ENCODE results near the gene GJB2. TPM values are rescaled to one million over a fixed set of nuclear protein-coding genes. Genes with fewer than 3 reads are reported as not detected.
"Not testable (repeated sequence)": the region's sequence is repeated elsewhere in the genome, so short reads cannot be mapped to it uniquely, and the experiment has no call there.

The GJB2 gene
- total RNA-seq, 1 experiment from 2014 or later: 53.0 TPM

DNA sequence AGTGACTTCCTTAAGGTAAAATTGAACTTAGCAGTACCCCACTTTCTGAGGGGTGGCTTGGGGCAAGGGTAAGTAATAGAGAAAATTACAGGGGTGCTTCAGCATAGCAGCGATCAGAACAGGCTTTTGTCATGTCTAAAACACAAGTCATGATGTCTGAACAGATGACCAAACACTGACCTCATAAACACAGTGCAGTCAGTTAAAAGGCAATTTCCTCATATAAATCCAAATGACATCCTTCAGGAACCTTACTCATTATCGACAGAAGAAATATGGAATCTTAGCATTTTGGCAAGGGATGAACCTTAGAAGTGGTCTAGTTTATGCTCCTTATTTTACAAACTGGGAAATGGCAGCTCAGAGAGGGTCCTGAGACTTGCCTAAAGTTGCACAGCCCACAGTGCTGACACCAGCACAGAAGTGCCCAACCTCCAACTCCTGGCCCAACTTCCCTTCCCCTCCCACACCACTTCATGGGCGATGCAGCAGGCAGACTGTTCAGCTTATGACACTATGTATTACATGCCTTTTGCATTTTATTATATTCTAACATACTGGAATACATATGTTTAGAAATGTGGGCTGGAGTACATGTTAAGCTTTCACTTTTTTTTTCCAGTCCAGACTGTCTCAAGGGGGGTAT lies 35.5 kb downstream of the GJB2 start:
- Histone ChIP-seq H3K4me1 (ENCODE audit: insufficient read depth, low read length) (peaks cover 10% of the 10 kb centered on the region; the same call in 1 of the 2 replicates), H3K9me3 (ENCODE audit: low read length) (no peaks in the 10 kb centered on the region), H3F3A (ENCODE audit: low read length, unreplicated experiment) (no peaks in the 10 kb centered on the region), H2AFZ (ENCODE audit: low read length) (no peak overlapping the region), H3K4me2 (ENCODE audit: low read length) (no peak overlapping the region), H3K9ac (ENCODE audit: low read length) (no peak overlapping the region), H4K20me1 (ENCODE audit: low read length) (no peaks in the 10 kb centered on the region), H3K36me3 (ENCODE audit: low read depth, low read length) (no peaks in the 10 kb centered on the region), H3K9me2 (replicated peaks; ENCODE audit: low read length) (no peaks in the 10 kb centered on the region), H3K27me3 (ENCODE audit: low read length) (peaks cover 7% of the 10 kb centered on the region; the same call in 1 of the 2 replicates), H3K4me3 (ENCODE audit: low read length) (no peak overlapping the region), H3K27ac (ENCODE audit: low read length) (no peak overlapping the region), H3K79me2 (ENCODE audit: low read length) (no peaks in the 10 kb centered on the region)
- POLR2A ChIA-PET (ENCODE audit: unreplicated experiment): no interaction called here
- intact Hi-C loops (cut with micrococcal nuclease): no loop called here
- no TSS peak for BruUV-seq (replicated peaks)
- ATAC-seq (no peak), DNase-seq (no peak)
- CTCF ChIA-PET: no interaction called here
- no peak for TF ChIP-seq EZH2 (IDR thresholded peaks at IDR 0.05; ENCODE audit: low read length, unreplicated experiment)
- TF ChIP-seq EZH2phosphoT487 (IDR thresholded peaks at IDR 0.05; ENCODE audit: borderline replicate concordance, low read length): no peak
- no peak for TF ChIP-seq CTCF (conservative IDR thresholded peaks at IDR 0.05; ENCODE audit: low read depth, low read length)

GRCh38 chr13:20156702-20157101 lies 36.0 kb downstream of the GJB2 start:
- DNase-seq: no peak
- Histone ChIP-seq H3K4me3 (ENCODE audit: low read length) (no peak overlapping the region), H3K27ac (ENCODE audit: low read length) (no peak overlapping the region), H3K36me3 (ENCODE audit: low read depth, low read length) (no peaks in the 10 kb centered on the region), H3K27me3 (ENCODE audit: low read length) (peaks cover 7% of the 10 kb centered on the region; the same call in 1 of the 2 replicates), H3K4me1 (ENCODE audit: insufficient read depth, low read length) (peaks cover 10% of the 10 kb centered on the region; the same call in 1 of the 2 replicates), H4K20me1 (ENCODE audit: low read length) (no peaks in the 10 kb centered on the region), H3K79me2 (ENCODE audit: low read length) (no peaks in the 10 kb centered on the region), H3K9me3 (ENCODE audit: low read length) (no peaks in the 10 kb centered on the region), H3K4me2 (ENCODE audit: low read length) (no peak overlapping the region), H3F3A (ENCODE audit: low read length, unreplicated experiment) (no peaks in the 10 kb centered on the region), H3K9me2 (replicated peaks; ENCODE audit: low read length) (no peaks in the 10 kb centered on the region), H2AFZ (ENCODE audit: low read length) (no peak overlapping the region), H3K9ac (ENCODE audit: low read length) (no peak overlapping the region)
- no TSS peak for BruUV-seq (replicated peaks)
- intact Hi-C loops (cut with micrococcal nuclease): no loop called here
- ChIA-PET POLR2A (ENCODE audit: unreplicated experiment) (no interaction called here), CTCF (no interaction called here)
- ATAC-seq: no peak
- no peak for TF ChIP-seq CTCF (conservative IDR thresholded peaks at IDR 0.05; ENCODE audit: low read depth, low read length)
- TF ChIP-seq EZH2phosphoT487 (IDR thresholded peaks at IDR 0.05; ENCODE audit: borderline replicate concordance, low read length): no peak
- no peak for TF ChIP-seq EZH2 (IDR thresholded peaks at IDR 0.05; ENCODE audit: low read length, unreplicated experiment)

- H3K9me3 ChIP-seq (ENCODE audit: low read length); H3K4me1 ChIP-seq (ENCODE audit: insufficient read depth, low read length); H3K4me3 ChIP-seq (ENCODE audit: low read length); H4K20me1 ChIP-seq (ENCODE audit: low read length); DNase-seq; H3K79me2 ChIP-seq (ENCODE audit: low read length); POLR2A ChIA-PET (ENCODE audit: unreplicated experiment); H2AFZ ChIP-seq (ENCODE audit: low read length); H3F3A ChIP-seq (ENCODE audit: low read length, unreplicated experiment); intact Hi-C loops (cut with micrococcal nuclease); CTCF ChIA-PET; H3K27me3 ChIP-seq (ENCODE audit: low read length); H3K9me2 ChIP-seq (replicated peaks; ENCODE audit: low read length); ATAC-seq; H3K9ac ChIP-seq (ENCODE audit: low read length); H3K27ac ChIP-seq (ENCODE audit: low read length); H3K4me2 ChIP-seq (ENCODE audit: low read length); BruUV-seq (replicated peaks); H3K36me3 ChIP-seq (ENCODE audit: low read depth, low read length): not testable (repeated sequence)
These were observed 39.4 kb downstream of the GJB2 start for GRCh38 chr13:20153290-20153689.

Measured in PC-3 (cell line).